Activated CD8-positive, alpha-beta memory T cell treated with anti-CD3 and anti-CD28 coated beads, Interleukin-2, amount 50 U/mL, for 24 hours (primary cell): Measurements from ENCODE around the gene FAM174C.

Experiments used
- DNase-seq: peaks from one replicate; pipeline ENCODE4 v3.0.0-alpha.2; 2020; ENCODE audit errors: extremely low read depth

Gene FAM174C

GRCh38 chr19:1275260-1275975 lies at the start of gene FAM174C:
FAM174C (plus strand) TSS chr19:1275530; CDS start chr19:1275550, 20 bp downstream.
- peak; percentile 91 for DNase-seq

- DNase-seq: no peak
Measured at GRCh38 chr19:1226227-1226518, 49.2 kb upstream of the FAM174C start.

- no peak for DNase-seq
Measured at GRCh38 chr19:1226522-1227303, 48.6 kb upstream of the FAM174C start.

GRCh38 chr19:1227304-1228054 lies 47.9 kb upstream of the FAM174C start:
- no peak for DNase-seq

- DNase-seq: no peak
Measured at GRCh38 chr19:1228161-1228957, 47.0 kb upstream of the FAM174C start.

- DNase-seq: no peak
Measured at GRCh38 chr19:1229056-1229923, 46.0 kb upstream of the FAM174C start.

- DNase-seq: no peak
Measured at GRCh38 chr19:1229924-1230782, 45.2 kb upstream of the FAM174C start.

GRCh38 chr19:1230783-1231489 lies 44.4 kb upstream of the FAM174C start:
- DNase-seq: no peak

GRCh38 chr19:1231729-1232637 lies 43.3 kb upstream of the FAM174C start:
- DNase-seq: no peak

- no peak for DNase-seq
Measured at GRCh38 chr19:1232652-1233072, 42.7 kb upstream of the FAM174C start.

GRCh38 chr19:1233115-1233667 lies 42.1 kb upstream of the FAM174C start:
- DNase-seq: no peak

- DNase-seq: no peak
Measured at GRCh38 chr19:1234051-1234954, 41.0 kb upstream of the FAM174C start.

GRCh38 chr19:1234955-1235380 lies 40.4 kb upstream of the FAM174C start:
- DNase-seq: no peak

GRCh38 chr19:1235625-1236538 lies 39.4 kb upstream of the FAM174C start:
- DNase-seq: no peak

GRCh38 chr19:1236576-1236975 lies 38.8 kb upstream of the FAM174C start:
- DNase-seq: no peak
